ENCODE data around the gene MND1.
A peak's percentile ranks its signal among the peaks of the same experiment; 100 is the strongest.

The MND1 gene, protein sequence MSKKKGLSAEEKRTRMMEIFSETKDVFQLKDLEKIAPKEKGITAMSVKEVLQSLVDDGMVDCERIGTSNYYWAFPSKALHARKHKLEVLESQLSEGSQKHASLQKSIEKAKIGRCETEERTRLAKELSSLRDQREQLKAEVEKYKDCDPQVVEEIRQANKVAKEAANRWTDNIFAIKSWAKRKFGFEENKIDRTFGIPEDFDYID

DNA sequence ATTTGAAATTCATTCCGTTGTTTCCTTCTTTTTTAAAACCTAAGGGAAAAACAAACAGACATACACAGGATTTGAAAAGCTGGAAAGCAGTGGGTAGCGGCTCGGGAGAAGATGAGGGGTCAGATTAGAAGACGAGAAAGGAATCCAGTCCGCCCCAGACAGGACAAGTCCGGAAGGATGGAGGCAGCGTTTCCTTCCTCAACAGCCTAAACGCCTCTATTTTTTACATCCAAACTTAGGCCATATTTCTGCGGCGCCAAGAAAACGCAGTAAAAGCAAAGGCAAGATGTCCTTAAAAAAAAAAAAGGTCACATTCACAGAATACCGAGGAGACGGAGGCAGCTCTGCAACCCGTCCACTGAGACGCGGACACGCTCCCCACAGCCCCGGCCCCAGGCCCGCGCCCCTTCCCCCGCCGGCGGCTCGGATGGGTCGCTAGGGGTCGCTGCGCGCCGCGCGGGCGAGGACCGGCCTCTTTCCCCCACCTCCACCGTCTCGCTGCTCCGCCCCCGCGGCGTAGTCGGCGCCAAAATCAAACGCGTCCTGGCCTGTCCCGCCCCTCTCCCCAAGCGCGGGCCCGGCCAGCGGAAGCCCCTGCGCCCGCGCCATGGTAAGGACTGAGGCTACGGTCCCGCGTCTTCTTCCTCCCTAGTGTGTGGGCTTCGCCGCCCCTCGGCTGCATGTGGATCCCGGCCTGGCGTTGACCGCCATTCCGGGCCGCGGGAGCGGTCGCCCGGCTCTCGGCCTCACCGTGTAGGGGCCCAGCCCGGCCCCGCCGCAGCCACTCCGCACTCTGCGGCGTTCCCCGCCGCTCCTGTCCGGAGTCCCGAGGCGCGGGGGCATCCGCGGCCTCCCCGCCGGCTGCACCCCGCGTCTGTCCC is at the start of gene MND1:
TSS of gene MND1 (plus strand) at position 558 of the 881 bp plus-strand sequence. CDS start at position 608, 50 bp downstream.
- no peak for DNase-seq (ENCODE audit: low read depth, low spot score)

DNA sequence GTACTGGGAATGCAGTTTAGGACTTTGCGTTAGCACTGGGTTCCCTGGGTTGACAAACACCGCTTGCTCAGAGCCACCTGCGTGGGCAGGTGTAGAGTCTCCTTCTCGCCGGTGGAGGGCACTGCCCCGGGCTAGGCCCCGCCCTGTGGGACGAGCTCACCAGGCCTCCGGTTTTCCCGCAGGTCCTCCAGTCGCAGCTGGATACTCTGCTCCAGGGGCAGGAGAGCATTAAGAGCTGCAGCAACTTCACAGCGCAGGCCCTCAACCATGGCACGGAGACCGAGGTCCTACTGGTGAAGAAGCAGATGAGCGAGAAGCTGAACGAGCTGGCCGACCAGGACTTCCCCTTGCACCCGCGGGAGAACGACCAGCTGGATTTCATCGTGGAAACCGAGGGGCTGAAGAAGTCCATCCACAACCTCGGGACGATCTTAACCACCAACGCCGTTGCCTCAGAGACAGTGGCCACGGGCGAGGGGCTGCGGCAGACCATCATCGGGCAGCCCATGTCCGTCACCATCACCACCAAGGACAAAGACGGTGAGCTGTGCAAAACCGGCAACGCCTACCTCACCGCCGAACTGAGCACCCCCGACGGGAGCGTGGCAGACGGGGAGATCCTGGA is 49.2 kb upstream of the MND1 start:
- DNase-seq (ENCODE audit: low read depth, low spot score): no peak

DNA sequence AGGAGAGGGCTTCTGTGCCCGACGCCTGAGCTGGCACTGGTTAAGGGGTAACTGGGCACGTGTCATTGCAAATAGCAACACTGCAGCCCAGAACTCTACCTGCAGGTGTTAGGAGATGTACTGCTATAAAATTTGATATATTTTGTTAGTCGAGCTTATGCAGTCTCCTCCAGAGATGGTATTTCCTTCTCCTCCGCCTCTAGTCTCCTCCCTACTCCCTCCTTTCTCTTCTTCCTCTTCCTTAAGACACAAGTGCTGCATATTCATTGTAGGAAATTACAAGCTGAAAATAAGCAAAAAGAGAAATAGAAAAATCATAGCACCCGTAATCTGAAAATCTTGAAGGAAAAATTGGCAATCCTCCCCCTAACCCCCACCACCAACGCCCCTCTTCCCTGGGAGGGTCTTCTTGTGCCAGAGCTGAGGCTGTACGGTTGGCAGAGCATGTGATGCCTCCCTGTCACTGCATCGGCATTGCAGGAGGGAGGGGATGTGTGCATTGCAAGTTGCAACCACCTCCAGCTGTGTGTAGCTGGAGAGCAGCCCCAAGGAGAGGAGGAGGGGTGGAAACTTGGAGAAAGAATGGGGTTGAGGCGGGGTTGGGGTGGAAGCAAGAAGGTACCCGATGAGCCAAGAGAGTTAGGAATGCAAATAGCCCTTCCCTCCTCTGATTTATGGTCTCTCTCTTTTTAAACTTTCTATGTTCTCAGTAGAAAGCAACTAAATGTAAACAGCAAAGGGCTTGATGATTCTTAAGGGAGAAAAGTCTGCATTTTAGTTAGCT is 48.3 kb upstream of the MND1 start:
- DNase-seq (ENCODE audit: low read depth, low spot score): no peak

DNA sequence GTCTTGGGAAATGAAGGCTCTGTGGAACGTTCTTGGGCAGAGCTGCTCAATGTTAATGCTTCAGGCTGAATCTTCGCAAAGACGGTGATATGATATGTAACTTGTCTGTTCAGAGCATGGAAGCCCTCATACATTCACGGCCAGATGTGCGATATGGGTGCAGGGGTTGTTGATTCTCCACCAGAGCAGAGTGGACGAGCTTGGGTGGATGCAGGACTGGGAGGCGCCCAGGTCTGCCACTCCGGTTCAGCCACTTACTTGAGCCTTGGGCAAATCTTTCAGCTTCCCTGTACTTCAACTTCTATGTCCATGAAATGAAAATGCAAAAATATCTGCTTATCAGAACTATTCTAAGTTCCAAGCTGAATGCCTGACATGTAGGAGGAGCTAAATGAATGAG is 47.4 kb upstream of the MND1 start:
- no peak for DNase-seq (ENCODE audit: low read depth, low spot score)

DNA sequence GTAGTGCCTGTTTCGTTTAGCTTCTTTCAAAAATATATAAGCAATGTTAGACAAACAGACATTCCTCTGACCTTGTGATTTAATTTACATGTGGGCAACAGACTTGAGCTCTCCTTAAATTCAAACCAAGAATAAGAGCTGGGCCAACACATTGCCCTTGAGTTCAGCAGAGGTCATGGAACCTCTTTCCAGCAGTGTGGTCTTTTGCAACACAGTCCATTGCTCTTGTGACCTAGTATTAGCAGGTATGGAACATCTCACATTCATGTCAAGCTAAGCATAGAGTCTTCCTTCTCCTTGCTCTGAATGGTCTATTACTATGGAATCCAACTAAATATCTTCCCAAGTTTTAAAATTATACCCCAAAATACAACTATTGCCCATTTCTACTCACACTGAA is 33.7 kb upstream of the MND1 start:
- no peak for DNase-seq (ENCODE audit: low read depth, low spot score)

DNA sequence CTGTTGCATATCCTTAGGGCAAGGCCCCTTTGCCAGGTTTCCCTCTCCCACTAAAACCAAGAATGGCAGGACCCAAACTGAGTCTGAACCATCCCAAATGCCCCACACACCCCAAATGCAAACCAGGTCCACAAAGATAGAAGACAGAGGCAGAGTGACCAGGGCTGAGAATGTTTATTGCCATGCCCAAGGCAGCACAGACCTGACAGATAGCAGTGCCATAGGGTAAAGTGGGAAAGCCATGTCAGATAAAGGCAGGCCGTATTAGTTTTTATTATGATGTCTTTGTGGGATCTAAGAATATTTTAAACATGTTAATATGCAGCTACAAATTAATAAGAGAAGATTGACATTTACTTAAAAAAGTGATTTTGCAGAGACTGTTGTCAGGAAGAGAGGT is 29.6 kb upstream of the MND1 start:
- no peak for DNase-seq (ENCODE audit: low read depth, low spot score)

DNA sequence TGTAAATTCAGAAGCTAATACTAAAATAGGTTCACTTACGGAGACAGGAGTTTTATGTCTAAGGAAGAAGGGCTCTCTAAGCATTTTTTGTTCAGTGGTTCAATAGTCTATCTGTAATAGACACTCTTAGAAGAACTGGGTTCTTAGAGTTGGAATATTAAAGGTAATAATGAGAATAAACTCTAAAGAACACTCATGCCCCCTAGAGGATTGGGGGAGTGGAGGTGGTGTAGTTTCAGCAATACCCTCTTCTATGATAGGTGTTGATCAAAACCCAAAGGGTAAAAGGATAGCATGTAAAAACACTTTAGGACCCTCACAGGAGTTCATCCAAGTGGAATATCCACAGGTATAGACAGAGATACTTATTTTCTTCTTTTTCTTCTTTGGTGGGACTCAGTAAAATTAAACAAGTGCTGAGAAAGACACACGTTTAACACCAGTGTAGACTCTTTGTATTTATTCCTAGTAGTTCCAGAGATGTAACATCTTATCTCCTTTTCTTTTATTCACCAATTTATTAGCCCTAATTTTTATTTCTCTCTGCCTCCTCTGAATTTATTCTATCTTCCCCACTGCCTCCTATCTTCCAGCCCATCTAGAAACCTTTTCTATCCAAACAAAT is 25.7 kb upstream of the MND1 start:
- DNase-seq (ENCODE audit: low read depth, low spot score): peak; percentile 16

DNA sequence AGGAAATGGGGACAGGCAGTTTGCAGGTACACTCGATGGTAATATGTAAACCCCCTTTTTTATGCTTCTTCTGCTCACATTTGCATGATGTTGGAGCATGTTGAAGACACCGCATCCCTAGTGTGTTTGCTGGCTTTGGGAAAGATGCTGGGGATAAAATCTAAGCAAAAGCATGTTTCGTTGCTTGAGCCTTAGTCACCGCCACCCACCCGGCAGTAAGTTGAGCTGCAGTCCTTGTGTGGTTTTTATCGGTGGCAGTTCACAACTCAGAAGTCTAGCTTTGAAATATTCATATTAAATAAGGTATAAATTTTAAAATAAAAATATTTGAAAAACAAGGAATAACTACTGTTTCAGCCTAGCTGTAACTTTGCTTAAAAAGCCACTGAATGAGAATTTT is 21.7 kb upstream of the MND1 start:
- no peak for DNase-seq (ENCODE audit: low read depth, low spot score)

DNA sequence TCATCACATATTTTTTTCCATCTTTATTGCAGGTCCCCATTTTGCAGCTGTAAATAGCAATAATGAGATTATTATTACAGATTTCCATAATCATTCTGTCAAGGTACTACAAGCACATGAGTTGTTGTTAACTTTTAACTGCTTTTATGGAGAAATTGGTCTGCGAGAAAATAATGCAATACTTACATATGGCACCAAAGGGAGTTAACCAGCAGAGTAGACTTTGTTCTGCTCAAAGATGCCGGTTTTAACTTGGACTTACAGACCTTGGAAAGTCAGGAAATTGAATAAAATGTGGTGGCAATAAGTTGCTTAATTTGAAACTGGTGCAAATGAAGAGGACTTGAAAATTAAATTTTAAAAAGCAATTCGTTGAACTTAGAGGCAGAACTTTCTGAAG is 20.4 kb upstream of the MND1 start:
- DNase-seq (ENCODE audit: low read depth, low spot score): no peak

DNA sequence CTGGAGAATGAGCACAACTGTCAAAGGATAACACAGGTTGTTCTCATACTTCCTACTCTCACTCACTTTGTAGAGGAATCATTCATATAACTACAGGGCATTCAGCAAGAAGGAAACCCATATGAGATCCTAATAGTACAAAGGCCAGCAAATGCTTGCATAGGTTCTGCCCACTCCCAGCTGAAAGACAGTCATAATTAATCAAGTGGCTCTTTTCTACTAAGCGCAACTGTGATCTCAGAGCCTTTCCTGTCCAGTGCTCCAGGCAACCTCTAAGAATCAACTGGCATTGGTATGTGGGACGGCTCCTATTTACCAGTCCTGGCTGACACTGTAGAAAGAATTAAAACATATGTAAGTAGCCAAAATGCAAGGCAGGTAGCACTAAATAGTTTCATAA is 18.9 kb upstream of the MND1 start:
- no peak for DNase-seq (ENCODE audit: low read depth, low spot score)

DNA sequence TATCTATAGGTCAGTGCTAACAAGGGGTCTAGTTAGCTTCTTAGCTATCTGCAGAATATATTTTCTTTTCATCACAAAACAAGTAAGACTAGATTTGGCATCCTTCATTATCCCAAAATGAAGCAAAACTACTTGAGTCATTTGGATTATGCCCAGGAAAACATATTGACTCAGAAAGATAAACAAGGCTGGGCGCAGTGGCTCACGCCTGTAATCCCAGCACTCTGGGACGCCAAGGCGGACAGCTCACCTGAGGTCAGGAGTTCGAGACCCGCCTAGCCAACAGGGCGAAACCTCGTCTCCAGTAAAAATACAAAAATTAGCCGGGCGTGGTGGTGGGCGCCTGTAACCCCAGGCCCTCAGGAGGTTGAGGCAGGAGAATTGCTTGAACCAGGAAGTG is 18.0 kb upstream of the MND1 start:
- DNase-seq (ENCODE audit: low read depth, low spot score): no peak

DNA sequence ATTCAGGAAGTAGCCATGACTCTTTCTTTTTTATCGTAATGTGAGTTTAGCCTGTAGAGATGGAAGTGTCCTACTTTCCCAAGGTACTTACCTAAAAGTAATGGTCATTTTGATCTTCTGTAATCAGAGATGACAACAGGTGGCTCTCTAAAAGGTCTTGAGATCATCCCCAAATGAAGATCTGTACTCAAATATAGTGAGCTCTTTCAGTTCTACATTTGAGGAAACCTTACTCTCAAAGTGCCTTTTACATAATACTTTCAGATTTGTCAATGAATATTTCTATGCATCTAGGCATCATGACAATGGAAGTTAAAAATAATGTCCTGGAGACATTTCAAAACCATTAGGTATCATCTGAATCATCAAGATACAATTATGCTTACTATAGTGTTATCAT is 17.2 kb upstream of the MND1 start:
- DNase-seq (ENCODE audit: low read depth, low spot score): no peak

DNA sequence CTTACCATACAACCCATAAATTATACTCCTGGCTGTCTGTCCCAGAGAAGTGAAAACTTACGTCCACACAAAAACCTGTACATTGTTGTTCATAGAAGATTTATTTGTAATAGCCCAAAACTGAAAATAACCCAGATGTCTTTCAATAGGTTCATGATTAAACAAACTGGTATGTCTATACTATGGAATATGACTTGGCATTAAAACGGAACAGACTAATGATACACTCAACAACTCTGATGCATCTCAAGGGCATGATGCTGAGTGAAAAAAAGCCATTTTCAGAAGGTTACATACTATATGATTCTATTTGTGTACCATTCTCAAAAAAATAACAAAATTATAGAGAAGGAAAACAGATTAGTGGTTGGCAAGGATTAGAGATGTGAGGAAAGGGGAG is 11.6 kb upstream of the MND1 start:
- DNase-seq (ENCODE audit: low read depth, low spot score): no peak

DNA sequence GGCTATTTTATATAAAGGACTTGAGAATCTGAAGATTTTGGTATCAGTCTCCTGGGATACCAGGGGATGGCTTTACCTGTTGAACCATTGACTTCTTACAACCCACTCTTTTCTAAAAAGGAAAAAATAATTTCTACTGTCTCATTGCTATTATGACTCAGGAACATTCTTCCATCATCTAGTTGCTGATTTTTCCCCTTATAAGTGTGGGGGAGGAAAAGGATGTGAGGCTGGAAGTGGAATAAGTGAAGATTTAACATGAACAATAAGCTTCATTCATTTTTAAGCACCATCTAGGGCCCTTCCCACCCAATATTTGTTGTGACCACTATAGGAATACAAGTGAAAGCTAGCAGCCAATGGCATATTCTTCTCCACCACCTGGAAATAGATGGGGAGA is 10.6 kb upstream of the MND1 start:
- no peak for DNase-seq (ENCODE audit: low read depth, low spot score)

DNA sequence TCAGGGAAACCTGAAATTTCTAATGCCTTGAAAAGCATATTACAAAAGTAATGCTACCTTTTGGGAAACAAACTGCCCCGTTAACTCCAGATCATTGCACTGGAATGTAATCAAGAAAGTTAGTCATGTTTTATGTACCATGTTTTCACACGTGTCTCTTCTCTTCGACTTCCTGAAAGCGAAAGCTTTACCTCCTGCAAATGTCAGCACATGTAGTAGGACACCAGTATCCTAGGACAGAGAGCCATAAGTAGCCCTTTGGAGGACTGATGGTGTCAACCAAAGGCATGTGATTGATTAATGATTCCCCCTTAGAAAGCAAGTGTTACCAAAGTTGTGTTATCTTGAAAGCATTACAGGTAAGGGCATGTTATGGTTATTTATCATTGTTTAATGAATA is 8.8 kb upstream of the MND1 start:
- no peak for DNase-seq (ENCODE audit: low read depth, low spot score)

DNA sequence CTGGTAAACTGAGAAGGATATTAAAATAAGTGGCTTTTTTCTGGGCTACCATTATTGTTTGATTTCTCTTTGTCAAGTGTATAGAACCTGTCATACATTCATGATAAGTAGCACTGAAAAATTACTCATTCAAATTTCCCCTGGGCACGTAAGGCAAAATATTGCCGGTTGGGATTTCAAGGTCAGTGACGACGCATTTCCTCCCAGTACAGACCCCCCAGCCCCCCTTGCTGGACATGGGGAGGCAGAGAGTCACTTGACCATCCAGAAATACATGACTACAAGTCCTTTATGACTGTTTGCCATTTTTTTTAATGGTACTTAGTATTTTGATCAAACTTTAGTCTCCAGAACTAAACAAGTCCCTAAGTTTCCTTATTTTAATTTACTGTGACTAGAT is 6.8 kb upstream of the MND1 start:
- no peak for DNase-seq (ENCODE audit: low read depth, low spot score)

DNA sequence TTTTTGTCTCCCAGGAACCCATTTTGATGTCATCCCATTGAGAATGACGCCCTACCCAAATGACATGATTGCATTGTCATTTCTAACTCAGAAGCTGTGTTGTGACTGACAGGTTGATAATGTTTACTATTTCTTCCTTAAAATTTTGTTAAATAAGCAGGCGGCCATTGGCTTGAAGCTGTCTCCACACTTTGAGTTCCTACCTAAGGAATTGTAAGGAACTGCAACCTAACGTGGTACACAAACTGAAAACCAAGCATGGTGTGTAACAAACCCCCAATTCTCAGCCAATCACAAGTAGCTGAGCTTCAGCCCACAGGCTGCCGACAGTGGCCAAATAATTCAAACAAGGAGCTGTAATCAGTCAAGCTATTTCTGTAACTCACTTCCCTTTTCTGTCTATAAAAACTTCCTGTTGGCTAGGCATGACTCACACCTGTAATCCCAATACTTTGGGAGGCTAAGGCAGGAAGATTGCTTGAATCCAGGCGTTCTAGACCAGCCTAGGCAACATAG is 2.9 kb upstream of the MND1 start:
- DNase-seq (ENCODE audit: low read depth, low spot score): no peak

DNA sequence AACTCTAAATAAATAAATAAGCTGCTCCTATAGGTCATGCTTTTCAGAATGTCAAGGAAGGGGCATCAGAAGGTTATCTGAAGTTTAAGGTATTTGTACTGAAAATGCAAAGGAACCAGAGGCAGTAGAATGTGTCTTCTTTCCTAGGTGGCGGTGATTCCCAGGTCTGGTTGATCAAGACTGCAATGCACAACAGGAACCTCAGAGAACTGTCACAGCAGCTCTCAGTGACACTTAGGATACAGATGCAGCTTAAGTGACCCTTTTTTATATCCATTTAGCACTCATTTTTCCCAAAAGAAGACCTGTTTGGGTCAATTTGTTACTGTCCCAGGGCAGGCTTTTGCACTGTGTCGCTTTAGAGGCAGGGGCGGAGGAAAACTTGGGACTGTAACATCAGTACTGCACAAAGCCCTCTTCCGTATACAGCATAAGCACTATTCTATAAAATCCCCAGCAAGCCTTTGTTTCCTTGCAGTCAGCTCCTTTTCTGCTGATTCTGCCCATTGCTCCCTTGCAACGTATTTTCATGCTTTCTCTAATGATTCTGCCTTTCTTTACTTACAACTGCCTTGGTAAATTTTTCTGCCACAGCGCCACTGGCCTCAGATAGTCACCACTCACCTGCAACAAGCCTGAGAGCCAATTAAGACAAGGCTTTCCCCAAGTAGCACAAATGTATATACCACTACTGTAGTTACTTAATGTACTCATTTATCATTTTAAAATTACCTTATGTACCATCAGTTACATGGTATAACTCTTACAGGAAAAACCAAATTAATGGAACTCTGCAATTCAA is 1.5 kb upstream of the MND1 start:
- DNase-seq (ENCODE audit: low read depth, low spot score): no peak

DNA sequence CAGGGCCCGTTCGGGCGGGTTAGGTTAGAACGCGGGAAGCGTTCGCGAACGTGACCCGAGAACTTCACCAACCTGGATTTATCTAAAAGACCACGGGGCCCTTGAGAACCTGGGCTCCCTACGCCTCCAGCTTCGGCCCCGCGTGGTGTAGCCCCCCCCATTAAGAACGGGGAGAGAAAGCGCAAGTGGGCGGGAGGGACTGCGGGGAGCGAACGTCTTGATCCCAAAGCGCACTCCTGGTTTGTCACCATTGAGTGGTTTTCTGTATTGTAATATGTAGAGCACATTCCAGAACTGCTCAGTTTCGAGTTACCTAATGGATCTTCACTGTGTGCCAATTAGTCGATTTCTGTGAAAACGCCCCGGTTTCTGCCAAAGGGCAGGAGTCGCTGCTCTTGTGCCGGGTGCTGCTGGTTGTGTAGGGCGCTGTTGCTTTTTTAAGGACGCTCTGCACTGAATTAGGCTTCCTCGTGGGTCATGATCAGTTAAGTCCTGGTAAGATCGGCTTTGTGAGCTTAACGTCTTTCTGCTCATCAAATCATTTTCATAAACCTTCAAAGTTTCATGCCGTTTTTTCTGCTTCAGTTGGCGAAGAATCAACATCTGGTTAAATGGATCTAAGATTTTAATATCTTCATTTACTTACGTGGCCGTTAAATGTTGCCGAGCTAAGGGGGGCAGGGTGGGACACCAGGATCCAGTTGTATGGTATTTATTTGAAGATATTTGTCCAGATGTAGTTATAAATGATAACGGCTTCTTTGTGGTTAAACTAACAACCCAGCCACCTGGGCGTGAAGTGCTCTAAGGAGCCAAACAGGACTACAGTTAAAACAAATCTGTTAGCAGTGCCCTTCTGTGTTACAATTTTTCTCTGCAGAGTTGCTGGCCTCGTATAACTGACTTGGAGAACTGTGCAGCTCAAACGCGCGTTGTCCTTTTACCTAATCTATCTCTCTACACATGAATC is 809 bp downstream of the MND1 start:
- DNase-seq (ENCODE audit: low read depth, low spot score): no peak
